Fibroblast of the aortic adventitia (primary cell): ENCODE results near the gene TBX4. TPM values are rescaled to one million over a fixed set of nuclear protein-coding genes. Genes with fewer than 3 reads are reported as not detected.
"Not testable (repeated sequence)": the region's sequence is repeated elsewhere in the genome, so short reads cannot be mapped to it uniquely, and the experiment has no call there.

Source experiments
- DNase-seq: peaks from one replicate; pipeline ENCODE4 v3.0.0-alpha.2; 2010; ENCODE audit warnings: low read depth
- H3K4me3 ChIP-seq: 2 replicates; pipeline ENCODE4 v1.5.1; 2011; ENCODE audit warnings: low read depth, mild to moderate bottlenecking, control low read depth, low read length, moderate library complexity
- CTCF ChIP-seq: IDR thresholded peaks from 2 replicates; pipeline ENCODE4 v1.5.1; 2011; ENCODE audit warnings: mild to moderate bottlenecking, low read length, control low read depth, inconsistent platforms; ENCODE audit not compliant: insufficient read depth
- total RNA-seq: library from RNA; depleted of rRNA; stranded (reverse); fragments of >200 nt; gene quantifications from 2 replicates; pipeline ENCODE4 v1.2.3, GENCODE V29; 2012; ENCODE audit warnings: low replicate concordance

The TBX4 gene
- total RNA-seq, 1 donor, result not detected

GRCh38 chr17:61443475-61443882, 8.7 kb upstream of the TBX4 start:
- H3K4me3 ChIP-seq, result no peak overlapping the region
- DNase-seq, result no peak
- no peak for TF ChIP-seq CTCF

GRCh38 chr17:61444075-61444474, 8.1 kb upstream of the TBX4 start:
- no peak for DNase-seq
- H3K4me3 ChIP-seq, result no peak overlapping the region
- TF ChIP-seq CTCF, result no peak

- H3K4me3 ChIP-seq, result no peak overlapping the region
- DNase-seq, result no peak
- TF ChIP-seq CTCF, result no peak
These were observed 7.4 kb upstream of the TBX4 start for GRCh38 chr17:61444831-61445230.

GRCh38 chr17:61447358-61447757, 4.9 kb upstream of the TBX4 start:
- H3K4me3 ChIP-seq, result no peak overlapping the region
- no peak for DNase-seq
- no peak for TF ChIP-seq CTCF

- TF ChIP-seq CTCF, result no peak
- H3K4me3 ChIP-seq, result no peak overlapping the region
- DNase-seq, result no peak
These were observed 4.2 kb upstream of the TBX4 start for GRCh38 chr17:61448042-61448441.

GRCh38 chr17:61449140-61449539, 3.1 kb upstream of the TBX4 start:
- not testable (repeated sequence) for DNase-seq, H3K4me3 ChIP-seq

- no peak for TF ChIP-seq CTCF
- no peak for DNase-seq
- no peak overlapping the region for H3K4me3 ChIP-seq
These were observed 2.2 kb upstream of the TBX4 start for GRCh38 chr17:61449707-61450640.
